Progenitor cell of endocrine pancreas (in vitro differentiated cells): Measurements from ENCODE around the gene POU6F2. TPM values are rescaled to one million over a fixed set of nuclear protein-coding genes. Genes with fewer than 3 reads are reported as not detected.

Source experiments
- DNase-seq: peaks from one replicate; pipeline ENCODE4 v3.0.0; 2021; ENCODE audit warnings: low spot score; ENCODE audit not compliant: unreplicated experiment
- H3K27ac Mint-ChIP-seq: 2 replicates; pipeline ENCODE4 v1.8.0; 2021; ENCODE audit warnings: mild to moderate bottlenecking, moderate library complexity, mixed read lengths
- H3K27me3 Mint-ChIP-seq: 2 replicates; pipeline ENCODE4 v1.8.0; 2021; ENCODE audit warnings: mixed read lengths
- H3K36me3 Mint-ChIP-seq: 2 replicates; pipeline ENCODE4 v1.8.0; 2022; ENCODE audit warnings: mixed read lengths; ENCODE audit not compliant: insufficient read depth
- H3K4me1 Mint-ChIP-seq: 2 replicates; pipeline ENCODE4 v1.8.0; 2021; ENCODE audit warnings: low read depth, mixed read lengths
- H3K4me3 Mint-ChIP-seq: 2 replicates; pipeline ENCODE4 v1.8.0; 2021; ENCODE audit warnings: low read depth, mild to moderate bottlenecking, moderate library complexity, mixed read lengths
- H3K9me3 Mint-ChIP-seq: 2 replicates; pipeline ENCODE4 v1.8.0; 2021; ENCODE audit warnings: low read depth, mixed read lengths
- total RNA-seq: library from RNA; stranded (reverse); gene quantifications from 2 replicates; pipeline ENCODE4 v1.2.1, GENCODE V29; 2021
- TF ChIP-seq, protein P1 (sequence below): fragments of 200-600 bp; sonication (generic); IDR thresholded peaks from one replicate; pipeline ENCODE4 v1.5.0; 2021; ENCODE audit warnings: antibody characterized with exemption, mild to moderate bottlenecking; ENCODE audit not compliant: unreplicated experiment

The POU6F2 gene
- total RNA-seq, 1 donor from 2014 or later: 5.6 TPM

DNA sequence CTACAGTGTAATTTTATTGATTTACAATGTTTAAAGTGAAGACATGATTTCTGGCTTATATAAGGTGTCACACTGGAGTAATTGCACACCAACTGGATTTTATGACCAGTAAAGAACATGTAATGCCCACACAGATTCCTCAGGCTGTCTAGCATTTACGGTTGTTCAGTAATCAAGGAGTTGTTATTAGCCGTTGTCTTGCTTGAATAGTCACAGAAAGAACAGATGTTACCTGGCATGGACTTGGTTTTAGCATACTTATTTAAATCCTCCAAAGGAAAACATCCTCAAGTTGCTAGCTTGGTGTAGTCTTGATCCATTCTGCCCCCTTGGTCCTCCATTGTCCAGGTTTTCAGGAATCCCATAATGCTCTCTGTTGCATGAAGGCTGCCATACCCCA lies 65.8 kb downstream of the POU6F2 start:
- H3K27me3 Mint-ChIP-seq: no peaks in the 10 kb centered on the region
- H3K9me3 Mint-ChIP-seq: peaks cover 5% of the 10 kb centered on the region
- DNase-seq: no peak
- no peak overlapping the region for H3K27ac Mint-ChIP-seq
- no peaks in the 10 kb centered on the region for H3K4me1 Mint-ChIP-seq
- peaks cover 1% of the 10 kb centered on the region for H3K36me3 Mint-ChIP-seq
- TF ChIP-seq, protein P1, sequence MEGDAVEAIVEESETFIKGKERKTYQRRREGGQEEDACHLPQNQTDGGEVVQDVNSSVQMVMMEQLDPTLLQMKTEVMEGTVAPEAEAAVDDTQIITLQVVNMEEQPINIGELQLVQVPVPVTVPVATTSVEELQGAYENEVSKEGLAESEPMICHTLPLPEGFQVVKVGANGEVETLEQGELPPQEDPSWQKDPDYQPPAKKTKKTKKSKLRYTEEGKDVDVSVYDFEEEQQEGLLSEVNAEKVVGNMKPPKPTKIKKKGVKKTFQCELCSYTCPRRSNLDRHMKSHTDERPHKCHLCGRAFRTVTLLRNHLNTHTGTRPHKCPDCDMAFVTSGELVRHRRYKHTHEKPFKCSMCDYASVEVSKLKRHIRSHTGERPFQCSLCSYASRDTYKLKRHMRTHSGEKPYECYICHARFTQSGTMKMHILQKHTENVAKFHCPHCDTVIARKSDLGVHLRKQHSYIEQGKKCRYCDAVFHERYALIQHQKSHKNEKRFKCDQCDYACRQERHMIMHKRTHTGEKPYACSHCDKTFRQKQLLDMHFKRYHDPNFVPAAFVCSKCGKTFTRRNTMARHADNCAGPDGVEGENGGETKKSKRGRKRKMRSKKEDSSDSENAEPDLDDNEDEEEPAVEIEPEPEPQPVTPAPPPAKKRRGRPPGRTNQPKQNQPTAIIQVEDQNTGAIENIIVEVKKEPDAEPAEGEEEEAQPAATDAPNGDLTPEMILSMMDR: no peak
- H3K4me3 Mint-ChIP-seq: no peak overlapping the region

DNA sequence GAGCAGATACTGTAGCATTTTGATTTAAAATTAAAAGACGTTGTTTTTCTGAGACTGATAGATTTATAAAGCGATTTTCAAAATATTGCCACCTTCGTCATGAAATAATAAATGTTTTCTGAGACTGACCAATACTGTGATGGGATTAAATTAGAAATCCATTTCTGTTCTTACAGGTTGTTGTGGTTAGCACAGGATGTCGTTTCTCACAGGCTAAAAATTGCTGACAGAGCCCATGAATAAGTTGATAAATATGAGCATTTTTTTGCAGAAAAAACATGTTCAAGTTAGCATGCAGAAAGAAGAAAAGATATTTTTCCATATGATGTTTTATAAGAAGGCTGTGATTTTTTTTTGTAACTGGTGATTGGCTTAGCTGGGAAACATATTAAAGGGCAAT lies 66.8 kb downstream of the POU6F2 start:
- Mint-ChIP-seq H3K27ac (no peak overlapping the region), H3K27me3 (no peaks in the 10 kb centered on the region), H3K9me3 (peaks cover 10% of the 10 kb centered on the region), H3K4me1 (no peaks in the 10 kb centered on the region), H3K36me3 (peaks cover 3% of the 10 kb centered on the region), H3K4me3 (no peak overlapping the region)
- no peak for DNase-seq
- TF ChIP-seq, protein P1: no peak

DNA sequence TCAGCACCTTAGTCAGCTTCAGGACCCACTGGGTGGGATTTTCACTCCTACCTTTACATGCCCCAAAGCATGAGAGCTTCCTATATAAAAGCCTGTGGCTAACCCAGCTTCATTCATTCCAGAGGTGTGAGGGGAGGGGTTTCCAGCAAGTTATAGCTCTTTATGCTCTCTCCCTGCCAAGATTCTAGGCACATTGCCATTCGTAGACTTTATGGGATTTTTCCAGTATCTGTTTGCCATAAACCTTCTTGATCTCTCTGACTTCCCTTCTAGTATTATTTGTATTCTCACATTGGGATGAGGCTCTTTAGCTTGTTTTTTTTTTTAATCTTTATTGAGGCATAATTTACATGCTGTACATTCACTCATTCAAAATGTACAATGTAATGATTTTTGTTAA lies 67.5 kb downstream of the POU6F2 start:
- Mint-ChIP-seq H3K27me3 (no peaks in the 10 kb centered on the region), H3K4me1 (no peaks in the 10 kb centered on the region), H3K9me3 (peaks cover 10% of the 10 kb centered on the region), H3K4me3 (no peak overlapping the region), H3K36me3 (peaks cover 3% of the 10 kb centered on the region), H3K27ac (no peak overlapping the region)
- DNase-seq: no peak
- TF ChIP-seq, protein P1: no peak

DNA sequence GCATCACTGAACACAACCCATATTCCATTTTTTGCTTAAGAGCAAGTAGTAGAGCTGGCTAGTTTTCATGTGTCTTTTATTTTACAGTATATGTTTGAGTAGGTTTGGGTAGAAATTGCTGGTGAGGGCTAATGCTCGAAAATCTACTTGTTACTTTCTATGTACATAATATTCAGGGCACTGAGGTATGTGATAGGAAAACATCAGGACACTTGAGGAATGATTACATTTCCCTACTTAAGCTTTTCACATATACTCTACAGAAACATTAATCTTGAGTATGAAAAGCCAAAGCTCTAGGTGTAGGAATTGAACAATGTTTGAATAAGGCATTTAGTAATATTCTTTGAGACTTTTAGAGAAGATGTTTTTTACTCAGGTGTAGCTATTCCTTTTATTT lies 73.6 kb downstream of the POU6F2 start:
- H3K4me3 Mint-ChIP-seq: no peak overlapping the region

DNA sequence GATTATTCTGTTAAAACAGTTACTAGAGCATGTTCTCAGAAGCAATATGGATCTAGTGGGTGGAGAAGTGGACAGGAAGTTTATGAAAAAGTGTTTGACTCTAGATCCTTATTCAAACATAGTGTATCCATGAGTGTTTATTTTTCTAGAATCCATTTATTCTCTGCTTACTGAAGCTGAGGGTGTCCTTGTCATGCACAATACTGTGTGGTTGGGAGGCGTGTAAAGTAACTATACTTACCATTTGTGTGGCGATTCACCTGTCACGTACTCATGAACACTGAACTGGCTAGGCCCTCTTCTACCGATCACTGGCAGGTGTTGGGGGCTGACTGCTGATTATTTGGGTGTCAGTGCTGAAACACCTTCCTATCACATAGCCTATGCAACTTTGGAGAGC lies 74.0 kb downstream of the POU6F2 start:
- Mint-ChIP-seq H3K4me3 (no peak overlapping the region), H3K4me1 (peaks cover 8% of the 10 kb centered on the region), H3K27ac (no peak overlapping the region), H3K36me3 (peaks cover 3% of the 10 kb centered on the region), H3K27me3 (no peaks in the 10 kb centered on the region), H3K9me3 (peaks cover 15% of the 10 kb centered on the region)
- TF ChIP-seq, protein P1: no peak
- no peak for DNase-seq

More for the DNA sequence above, 73.6 kb downstream of the POU6F2 start:
- H3K27me3 Mint-ChIP-seq: no peaks in the 10 kb centered on the region
- peaks cover 3% of the 10 kb centered on the region for H3K36me3 Mint-ChIP-seq
- DNase-seq: no peak
- H3K27ac Mint-ChIP-seq: no peak overlapping the region
- TF ChIP-seq, protein P1: no peak
- H3K4me1 Mint-ChIP-seq: peaks cover 8% of the 10 kb centered on the region
- peaks cover 12% of the 10 kb centered on the region for H3K9me3 Mint-ChIP-seq
